Measurements from ENCODE around the gene GNB3. TPM values are rescaled to one million over a fixed set of nuclear protein-coding genes. Genes with fewer than 3 reads are reported as not detected.

The GNB3 gene
- polyA plus RNA-seq, 1 experiment, result 5.3 TPM

- Histone ChIP-seq H3K4me3 (ENCODE audit: low read depth, low read length) (no peak overlapping the region), H3K27me3 (ENCODE audit: control insufficient read depth, insufficient read depth, low read length) (peaks cover 9% of the 10 kb centered on the region), H3K36me3 (ENCODE audit: control insufficient read depth, insufficient read depth, low read length) (no peaks in the 10 kb centered on the region)
- no peak for TF ChIP-seq CTCF (IDR thresholded peaks at IDR 0.05; ENCODE audit: insufficient read depth, low read depth, low read length)
- DNase-seq (ENCODE audit: low read depth), result no peak
- ChIA-PET POLR2A (interaction anchor here (1.0 kb wide), 1 partner anchor 8 kb away, joined by 3 read pairs; no protein-coding TSS in a partner anchor), CTCF (interaction anchor here (1.0 to 2.4 kb wide), 3 partner anchors 12 to 47 kb away, joined by 3 to 6 read pairs (median 6); partner anchors contain the start of gene PTMS)
Measured at GRCh38 chr12:6813363-6813762, 27.4 kb upstream of the GNB3 start.

- CTCF ChIA-PET, result interaction anchor here (0.9 to 2.0 kb wide), 3 partner anchors 9 to 64 kb away, joined by 3 to 5 read pairs (median 4); partner anchors contain the start of gene MLF2
- TF ChIP-seq CTCF (IDR thresholded peaks at IDR 0.05; ENCODE audit: insufficient read depth, low read depth, low read length), result no peak
- POLR2A ChIA-PET, result no interaction called here
Measured at GRCh38 chr12:6816598-6816997, 24.1 kb upstream of the GNB3 start.

GRCh38 chr12:6817098-6817497 lies 23.6 kb upstream of the GNB3 start:
- CTCF ChIA-PET, result interaction anchor here (0.9 to 2.0 kb wide), 2 partner anchors 8 to 65 kb away, joined by 4 to 5 read pairs; partner anchors contain the start of gene MLF2
- peaks cover 5% of the 10 kb centered on the region for H3K27me3 ChIP-seq (ENCODE audit: control insufficient read depth, insufficient read depth, low read length)
- TF ChIP-seq CTCF (IDR thresholded peaks at IDR 0.05; ENCODE audit: insufficient read depth, low read depth, low read length), result no peak
- H3K4me3 ChIP-seq (ENCODE audit: low read depth, low read length), result no peak overlapping the region
- DNase-seq (ENCODE audit: low read depth), result no peak
- no peaks in the 10 kb centered on the region for H3K36me3 ChIP-seq (ENCODE audit: control insufficient read depth, insufficient read depth, low read length)
- POLR2A ChIA-PET, result no interaction called here

More at GRCh38 chr12:6816598-6816997, 24.1 kb upstream of the GNB3 start:
- no peak overlapping the region for H3K4me3 ChIP-seq (ENCODE audit: low read depth, low read length)
- no peak for DNase-seq (ENCODE audit: low read depth)
- peaks cover 5% of the 10 kb centered on the region for H3K27me3 ChIP-seq (ENCODE audit: control insufficient read depth, insufficient read depth, low read length)
- H3K36me3 ChIP-seq (ENCODE audit: control insufficient read depth, insufficient read depth, low read length), result no peaks in the 10 kb centered on the region

GRCh38 chr12:6817662-6818157 lies 23.0 kb upstream of the GNB3 start:
- CTCF ChIA-PET, result interaction anchor here (0.9 kb wide), 1 partner anchor 7 kb away, joined by 4 read pairs; no protein-coding TSS in a partner anchor
- POLR2A ChIA-PET, result no interaction called here
- Histone ChIP-seq H3K4me3 (ENCODE audit: low read depth, low read length) (no peak overlapping the region), H3K36me3 (ENCODE audit: control insufficient read depth, insufficient read depth, low read length) (no peaks in the 10 kb centered on the region), H3K27me3 (ENCODE audit: control insufficient read depth, insufficient read depth, low read length) (peaks cover 9% of the 10 kb centered on the region)
- no peak for TF ChIP-seq CTCF (IDR thresholded peaks at IDR 0.05; ENCODE audit: insufficient read depth, low read depth, low read length)
- no peak for DNase-seq (ENCODE audit: low read depth)

GRCh38 chr12:6818222-6818621 lies 22.5 kb upstream of the GNB3 start:
- CTCF ChIA-PET, result no interaction called here
- no peak for TF ChIP-seq CTCF (IDR thresholded peaks at IDR 0.05; ENCODE audit: insufficient read depth, low read depth, low read length)
- no peaks in the 10 kb centered on the region for H3K36me3 ChIP-seq (ENCODE audit: control insufficient read depth, insufficient read depth, low read length)
- DNase-seq (ENCODE audit: low read depth), result no peak
- POLR2A ChIA-PET, result no interaction called here
- H3K27me3 ChIP-seq (ENCODE audit: control insufficient read depth, insufficient read depth, low read length), result peaks cover 9% of the 10 kb centered on the region
- H3K4me3 ChIP-seq (ENCODE audit: low read depth, low read length), result no peak overlapping the region
